NOMO-1 treated with DMSO at 0.1 percent for 48 hours (cell line): Measurements from ENCODE around the gene SHQ1.
A peak's percentile ranks its signal among the peaks of the same experiment; 100 is the strongest.

ENCODE experiments used
- DNase-seq: peaks from one replicate; lab custom pipeline; 2025; ENCODE audit not compliant: unreplicated experiment; lab: John Stamatoyannopoulos, UW

SHQ1 gene

GRCh38 chr3:72847751-72848702, at the start of gene SHQ1:
TSS of gene SHQ1 (minus strand) at chr3:72848445. CDS start at chr3:72848340, 105 bp downstream.
- DNase-seq = peak; percentile 92

DNA sequence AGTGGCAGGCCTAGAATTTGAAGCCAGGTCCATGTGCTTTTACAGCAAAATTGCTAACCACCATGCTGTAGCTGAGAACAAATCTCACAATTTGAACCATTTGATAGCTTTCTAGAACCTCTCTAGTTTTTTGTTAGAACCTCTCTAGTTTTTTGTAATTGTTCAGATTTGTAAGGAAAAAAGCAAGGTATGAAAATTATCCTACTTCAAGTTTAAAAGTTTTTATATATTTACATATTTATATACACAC, 49.4 kb upstream of the SHQ1 start:
- no peak for DNase-seq

DNA sequence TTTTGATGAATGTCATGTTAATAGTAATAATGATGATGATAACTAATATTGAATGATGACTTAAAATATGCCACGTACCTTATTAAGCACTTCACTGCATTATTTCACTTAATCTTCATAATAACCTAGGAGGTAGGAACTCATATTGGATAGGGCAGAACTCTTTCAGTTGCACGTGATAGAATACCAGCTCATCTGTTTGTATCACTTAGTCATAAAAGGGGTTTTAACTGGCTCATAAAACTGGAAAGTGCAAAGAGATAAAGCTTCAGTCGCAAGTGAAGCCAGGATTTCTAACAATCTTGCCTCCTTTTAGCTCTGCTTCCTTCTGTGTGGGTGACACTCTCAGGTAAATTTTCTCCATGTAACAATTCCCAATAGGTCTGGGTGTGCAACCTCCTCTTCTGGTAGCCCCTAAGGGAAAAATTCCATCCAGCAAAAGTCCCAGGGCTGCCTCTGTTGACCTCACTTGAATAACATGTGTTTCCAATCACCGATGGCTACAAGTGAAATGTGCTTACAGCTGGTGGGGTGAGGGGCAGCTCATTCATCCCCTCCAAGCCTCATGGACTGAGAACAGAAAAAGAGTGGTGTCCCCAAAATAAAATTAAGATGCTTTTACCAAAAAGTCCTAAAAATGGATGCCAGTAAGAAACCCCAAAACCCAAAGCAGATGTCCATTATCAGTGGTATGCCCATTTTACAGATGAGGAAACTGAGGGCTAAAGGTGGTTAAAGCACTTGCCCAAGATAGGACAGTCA, 48.9 kb upstream of the SHQ1 start:
- DNase-seq = no peak

DNA sequence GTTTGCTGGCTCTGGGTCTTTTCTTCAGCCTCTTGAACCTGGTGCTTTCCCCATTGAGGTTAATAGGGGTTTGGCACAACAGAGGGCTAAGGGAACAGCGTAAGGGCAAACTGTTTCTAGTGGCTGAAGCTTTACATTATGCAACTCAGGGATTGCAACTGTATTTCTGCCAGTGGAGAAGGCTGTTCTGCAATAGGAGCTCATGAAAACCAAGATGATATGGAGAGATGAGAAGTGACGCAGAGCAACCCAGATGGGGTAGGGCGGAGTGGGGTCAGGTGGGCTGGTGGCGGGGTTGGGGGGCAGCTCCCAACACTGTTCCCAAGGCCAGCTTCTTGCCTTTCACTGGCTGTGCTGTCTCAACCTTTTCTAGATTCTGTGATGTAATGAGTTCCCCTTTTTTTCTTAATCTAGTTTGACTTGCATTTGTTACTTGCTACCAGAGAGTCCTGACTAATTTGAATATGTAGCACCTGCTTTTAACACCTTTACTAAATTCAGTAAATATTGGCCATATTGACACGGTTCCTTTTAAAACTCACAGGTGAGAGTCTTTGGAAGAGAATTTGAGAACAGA, 46.8 kb upstream of the SHQ1 start:
- DNase-seq = peak; percentile 86

GRCh38 chr3:72892870-72893269, 44.6 kb upstream of the SHQ1 start:
- DNase-seq = no peak

- no peak for DNase-seq
Measured at GRCh38 chr3:72892081-72892775, 44.0 kb upstream of the SHQ1 start.

DNA sequence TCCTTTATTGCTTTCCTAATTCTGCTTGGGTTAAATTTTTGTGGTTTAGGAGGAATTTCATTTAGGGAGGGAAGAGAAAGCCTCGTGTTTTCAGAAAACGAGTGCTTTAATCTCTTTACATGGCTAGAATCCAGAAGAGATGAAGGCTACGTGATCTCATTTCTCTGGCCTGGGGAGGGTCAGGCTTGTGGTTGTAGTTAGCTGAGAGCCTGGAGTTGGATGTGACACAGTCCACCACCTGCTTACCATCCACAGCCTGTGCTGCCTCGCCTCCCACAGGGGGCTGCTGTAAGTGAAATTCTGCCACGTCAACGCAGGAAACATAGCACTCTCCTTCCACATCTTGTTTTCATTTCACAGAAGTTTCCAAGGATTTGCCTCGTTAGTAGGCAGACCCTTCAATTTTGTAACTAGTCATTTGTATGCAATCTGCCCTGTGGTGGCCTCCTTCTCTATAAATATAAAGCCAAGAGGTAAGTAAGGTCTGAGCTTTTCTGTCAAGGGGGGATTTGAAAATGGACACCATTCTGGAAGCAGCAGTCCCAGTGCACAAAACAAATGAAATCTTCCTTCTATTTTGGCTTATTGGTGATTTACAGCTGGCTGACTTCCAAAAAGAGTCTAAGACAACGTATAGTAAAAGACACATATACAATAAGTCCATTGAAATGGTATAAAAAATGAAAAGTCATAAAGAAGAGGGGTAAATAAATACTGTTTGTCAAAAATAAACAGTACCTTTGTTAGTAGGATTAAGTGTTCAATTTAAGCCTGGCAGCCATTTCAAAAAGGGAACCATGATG, 43.0 kb upstream of the SHQ1 start:
- DNase-seq = no peak

DNA sequence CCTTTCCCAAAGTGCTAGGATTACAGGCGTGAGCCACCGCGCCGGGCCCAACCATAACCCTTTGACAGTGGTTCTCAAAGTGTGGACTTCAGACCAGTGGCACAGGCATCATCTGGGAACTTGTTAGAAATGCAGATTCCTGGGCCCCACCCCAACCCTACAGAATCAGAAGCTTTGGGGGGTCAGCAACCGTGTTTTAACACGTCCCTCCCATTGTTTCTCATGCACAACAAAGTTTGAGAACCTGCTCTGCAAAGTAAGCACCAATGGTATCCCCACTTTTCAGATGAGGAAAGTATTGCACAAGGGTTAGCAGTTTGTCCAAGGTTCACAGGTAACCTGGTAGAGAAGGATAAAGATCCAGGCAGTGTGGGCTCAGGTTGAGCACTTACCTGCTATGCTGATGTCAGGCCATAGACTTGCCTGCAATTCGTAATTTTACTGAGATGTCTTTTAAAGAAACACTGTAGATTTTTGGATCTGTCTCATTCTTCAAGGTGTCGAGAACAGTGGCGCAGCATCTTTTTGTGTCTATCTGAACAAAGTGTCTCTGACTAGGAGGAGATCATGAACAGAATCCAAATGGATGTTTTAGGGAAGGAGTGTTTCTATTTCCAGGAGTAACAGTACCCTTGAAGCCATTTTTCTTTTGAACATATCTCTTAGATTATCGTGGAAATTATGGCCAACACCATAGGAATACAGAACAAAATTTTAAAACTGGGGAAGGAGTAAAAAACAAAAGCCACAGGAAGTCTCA, 42.1 kb upstream of the SHQ1 start:
- DNase-seq = no peak

- DNase-seq = no peak
Measured at GRCh38 chr3:72889310-72890165, 41.3 kb upstream of the SHQ1 start.

GRCh38 chr3:72888546-72889309, 40.5 kb upstream of the SHQ1 start:
- DNase-seq = no peak

- peak; percentile 59 for DNase-seq
Measured at GRCh38 chr3:72887705-72888545, 39.7 kb upstream of the SHQ1 start, which contains the start of gene GXYLT2. TSS of gene GXYLT2 (plus strand) at chr3:72888046. CDS start at chr3:72888234, 188 bp downstream.

- DNase-seq = no peak
Measured at GRCh38 chr3:72887343-72887704, 39.1 kb upstream of the SHQ1 start.

GRCh38 chr3:72872183-72872582, 23.9 kb upstream of the SHQ1 start:
- no peak for DNase-seq

GRCh38 chr3:72862314-72863090, 14.3 kb upstream of the SHQ1 start:
- DNase-seq = no peak

- no peak for DNase-seq
Measured at GRCh38 chr3:72860846-72861245, 12.6 kb upstream of the SHQ1 start.

DNA sequence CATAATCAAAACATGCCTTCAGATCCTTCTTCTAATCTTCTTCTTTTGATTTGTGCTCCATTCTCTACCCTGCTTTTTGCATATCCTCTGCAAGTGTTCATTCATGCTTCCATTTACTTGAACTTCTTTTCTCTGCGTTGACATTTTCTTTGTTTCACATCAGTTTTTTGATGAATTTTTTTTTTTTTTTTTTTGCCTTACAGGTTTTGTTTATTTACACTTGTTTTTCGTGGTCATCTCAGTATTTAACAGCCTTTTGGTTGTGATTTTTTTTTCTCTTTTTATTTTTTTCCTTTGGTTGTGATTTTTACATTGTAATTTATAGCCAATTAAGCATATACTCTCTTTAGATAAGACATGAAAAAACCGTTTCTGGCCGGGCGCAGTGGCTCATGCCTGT, 11.8 kb upstream of the SHQ1 start:
- DNase-seq = no peak
